K562 (cell line): ENCODE results near the gene LRRC8C. TPM values are rescaled to one million over a fixed set of nuclear protein-coding genes. Genes with fewer than 3 reads are reported as not detected.

Experiments used
- ATAC-seq: fragments of 200-7000 bp; cut with Tn5 transposase; 3 replicates; pipeline ENCODE4 v1.9.1; 2020; ENCODE audit warnings: moderate library complexity
- BruUV-seq: library from RNA; stranded (reverse); fragments of 400-500 nt; replicated peaks from 2 replicates; lab custom pipeline; 2021; lab: Mats Ljungman, UMichigan
- CTCF ChIA-PET: fragments of 300-600 bp; formaldehyde crosslinking; extraction: SDS; loops from one replicate; lab custom pipeline; 2021; ENCODE audit warnings: low intra/inter-chr PET ratio; lab: Yijun Ruan, JAX
- POLR2A ChIA-PET: fragments of 300-600, 350-650 bp; sonication (Branson Sonifier 250); formaldehyde crosslinking; extraction: SDS; loops from one replicate; lab custom pipeline; 2021; ENCODE audit warnings: antibody characterized with exemption, inconsistent platforms; lab: Yijun Ruan, JAX
- DNase-seq, 4 experiments: peaks; one replicate each; pipeline versions ENCODE4 v3.0.0 to v3.0.0-alpha.2; 2011 to 2018; ENCODE audit warnings: low spot score in 3 of 4, mixed read lengths in 3 of 4; ENCODE audit errors: extremely low read depth in 1 of 4
- FAIRE-seq: peaks from 2 replicates; lab custom pipeline; 2011; peaks lifted over from hg19 to GRCh38; lab: Jason Lieb, UNC
- H2AFZ ChIP-seq: 2 replicates; pipeline ENCODE4 v1.6.0; 2011; ENCODE audit warnings: low read depth, low read length, control low read depth, inconsistent platforms
- H3K27ac ChIP-seq: fragments of 200-600 bp; 3 replicates; pipeline ENCODE4 v1.8.0; 2011; ENCODE audit warnings: low read depth, mild to moderate bottlenecking, control low read depth, inconsistent platforms, low read length, moderate library complexity, mixed read lengths; ENCODE audit errors: extremely low read depth
- H3K27me3 ChIP-seq, 2 experiments: fragments of 300-600 bp in 1 of 2; 2 replicates in 1 of 2; 3 replicates in 1 of 2; pipeline versions ENCODE4 v1.6.0 to v1.8.0; 2011; ENCODE audit warnings: inconsistent platforms in 2 of 2, low read length in 2 of 2, mild to moderate bottlenecking in 1 of 2, mixed read lengths in 1 of 2, moderate library complexity in 1 of 2; ENCODE audit not compliant: control insufficient read depth in 2 of 2, insufficient read depth in 2 of 2
- H3K36me3 ChIP-seq: fragments of 300-600 bp; 3 replicates; pipeline ENCODE4 v1.8.0; 2011; ENCODE audit warnings: mild to moderate bottlenecking, low read length, inconsistent platforms; ENCODE audit not compliant: control insufficient read depth, insufficient read depth
- H3K4me1 ChIP-seq, 2 experiments: fragments of 200-600 bp in 1 of 2; replicated peaks in 1 of 2; 2 replicates in 1 of 2; 3 replicates in 1 of 2; pipeline versions ENCODE4 v1.5.1 to v1.8.0; 2011; ENCODE audit warnings: inconsistent platforms in 2 of 2, low read length in 2 of 2, mild to moderate bottlenecking in 1 of 2, mixed read lengths in 1 of 2, moderate library complexity in 1 of 2; ENCODE audit not compliant: control insufficient read depth in 2 of 2, insufficient read depth in 2 of 2
- H3K4me2 ChIP-seq: 2 replicates; pipeline ENCODE4 v1.6.1; 2011; ENCODE audit warnings: low read length, control low read depth, inconsistent platforms, mixed read lengths; ENCODE audit not compliant: insufficient read depth
- H3K4me3 ChIP-seq: fragments of 200-600 bp; sonication (generic), shearing (Covaris generic); 2 replicates; pipeline ENCODE4 v1.5.1; 2016; ENCODE audit warnings: control low read depth, inconsistent platforms
- H3K79me2 ChIP-seq: fragments of 200-600 bp; 3 replicates; pipeline ENCODE4 v1.8.0; 2011; ENCODE audit warnings: low read length, inconsistent platforms; ENCODE audit not compliant: control insufficient read depth, insufficient read depth
- H3K9ac ChIP-seq, 2 experiments: 2 replicates each; pipeline versions ENCODE4 v1.6.0 to v1.6.1; 2011; ENCODE audit warnings: low read depth in 2 of 2, low read length in 2 of 2, control low read depth in 1 of 2, inconsistent platforms in 1 of 2, mild to moderate bottlenecking in 1 of 2, mixed read lengths in 1 of 2; ENCODE audit not compliant: insufficient read depth in 1 of 2
- H3K9me1 ChIP-seq: one replicate; pipeline ENCODE4 v1.6.0; 2011; ENCODE audit warnings: inconsistent platforms, mild to moderate bottlenecking, low read length, moderate library complexity; ENCODE audit not compliant: control insufficient read depth, insufficient read depth
- H3K9me3 ChIP-seq: replicated peaks from 2 replicates; pipeline ENCODE4 v1.5.1; 2011; ENCODE audit warnings: low read depth, low read length, inconsistent platforms; ENCODE audit not compliant: control insufficient read depth, insufficient read depth
- H4K20me1 ChIP-seq: replicated peaks from 2 replicates; pipeline ENCODE4 v1.6.1; 2011; ENCODE audit warnings: low read length, inconsistent platforms, mixed read lengths; ENCODE audit not compliant: control insufficient read depth, insufficient read depth
- KDM5B ChIP-seq: fragments of 200-600 bp; sonication (generic); IDR thresholded peaks from 2 replicates; pipeline ENCODE4 v1.6.1; 2012; ENCODE audit warnings: low read depth, mild to moderate bottlenecking, moderate library complexity, low read length, control low read depth, inconsistent platforms; ENCODE audit not compliant: insufficient replicate concordance
- WGBS: fragments of 100-300 bp; shearing (Covaris generic); methylation state at CpG from one replicate; pipeline ENCODE4 v1.1.6; 2016; ENCODE audit warnings: low coverage, mixed read lengths; ENCODE audit not compliant: insufficient coverage; ENCODE audit errors: missing lambda C conversion rate; 5-methylcytosine and 5-hydroxymethylcytosine counted together
- in situ Hi-C: fragments of 300-500 bp; cut with MboI; formaldehyde crosslinking; loops from 4 replicates; pipeline ENCODE4 v1.15.0; 2018; ENCODE audit warnings: inconsistent platforms, mixed read lengths
- intact Hi-C: fragments of 100-400 bp; cut with micrococcal nuclease; formaldehyde crosslinking; loops from 2 replicates; pipeline ENCODE4 v1.14.2; 2022
- polyA plus RNA-seq, 8 experiments: library from polyadenylated mRNA; depleted of rRNA in 4 of 8; stranded (reverse) in 5 of 8; unstranded in 3 of 8; fragments of >200 nt; fragmentation: Nextera tagmentation in 2 of 8; fragmentation: Illumina TruSeq in 1 of 8; extraction: Ambion mirVana in 2 of 8; extraction: Trizol in 1 of 8; gene quantifications; 2 replicates each; pipeline versions ENCODE4 v1.2.1 to v1.2.3, GENCODE V29; 2011 to 2014; ENCODE audit warnings: inconsistent platforms in 1 of 8, missing spikeins in 1 of 8
- total RNA-seq, 7 experiments: library from RNA; depleted of rRNA in 6 of 7; stranded (reverse); fragments of >200 nt in 6 of 7; fragmentation: Illumina TruSeq in 2 of 7; extraction: Trizol in 2 of 7; gene quantifications; 2 replicates each; pipeline versions ENCODE4 v1.2.1 to v1.2.3, GENCODE V29; 2011 to 2021; ENCODE audit warnings: low replicate concordance in 1 of 7
- TF ChIP-seq, protein P1 (sequence below): fragments of 450-650 bp; IDR thresholded peaks from 2 replicates; pipeline ENCODE4 v1.6.1; 2018; ENCODE audit not compliant: partially characterized antibody

The LRRC8C gene
- total and polyA plus RNA-seq, 9 of the 15 experiments (the other 6 are each of a cell fraction or from before 2014, with no cell fraction given), result 1.00 to 12.5 (median 4.5) TPM

GRCh38 chr1:89761901-89762300 lies 129.0 kb downstream of the LRRC8C start:
- Histone ChIP-seq H2AFZ (no peak overlapping the region), H3K36me3 (no peaks in the 10 kb centered on the region), H3K9me3 (no peaks in the 10 kb centered on the region), H3K79me2 (no peaks in the 10 kb centered on the region), H4K20me1 (no peaks in the 10 kb centered on the region)
- 93% methylated on average over 3 of the region's 3 CpGs for WGBS
- CTCF ChIA-PET, result interaction anchor here (3.2 kb wide), 1 partner anchor 129 kb away, joined by 29 read pairs; the partner anchor contains the start of gene LRRC8C
- POLR2A ChIA-PET, result interaction anchor here (0.7 kb wide), 1 partner anchor 122 kb away, joined by 3 read pairs; no protein-coding TSS in a partner anchor
- TF ChIP-seq KDM5B, result no peak
- TF ChIP-seq, protein P1, sequence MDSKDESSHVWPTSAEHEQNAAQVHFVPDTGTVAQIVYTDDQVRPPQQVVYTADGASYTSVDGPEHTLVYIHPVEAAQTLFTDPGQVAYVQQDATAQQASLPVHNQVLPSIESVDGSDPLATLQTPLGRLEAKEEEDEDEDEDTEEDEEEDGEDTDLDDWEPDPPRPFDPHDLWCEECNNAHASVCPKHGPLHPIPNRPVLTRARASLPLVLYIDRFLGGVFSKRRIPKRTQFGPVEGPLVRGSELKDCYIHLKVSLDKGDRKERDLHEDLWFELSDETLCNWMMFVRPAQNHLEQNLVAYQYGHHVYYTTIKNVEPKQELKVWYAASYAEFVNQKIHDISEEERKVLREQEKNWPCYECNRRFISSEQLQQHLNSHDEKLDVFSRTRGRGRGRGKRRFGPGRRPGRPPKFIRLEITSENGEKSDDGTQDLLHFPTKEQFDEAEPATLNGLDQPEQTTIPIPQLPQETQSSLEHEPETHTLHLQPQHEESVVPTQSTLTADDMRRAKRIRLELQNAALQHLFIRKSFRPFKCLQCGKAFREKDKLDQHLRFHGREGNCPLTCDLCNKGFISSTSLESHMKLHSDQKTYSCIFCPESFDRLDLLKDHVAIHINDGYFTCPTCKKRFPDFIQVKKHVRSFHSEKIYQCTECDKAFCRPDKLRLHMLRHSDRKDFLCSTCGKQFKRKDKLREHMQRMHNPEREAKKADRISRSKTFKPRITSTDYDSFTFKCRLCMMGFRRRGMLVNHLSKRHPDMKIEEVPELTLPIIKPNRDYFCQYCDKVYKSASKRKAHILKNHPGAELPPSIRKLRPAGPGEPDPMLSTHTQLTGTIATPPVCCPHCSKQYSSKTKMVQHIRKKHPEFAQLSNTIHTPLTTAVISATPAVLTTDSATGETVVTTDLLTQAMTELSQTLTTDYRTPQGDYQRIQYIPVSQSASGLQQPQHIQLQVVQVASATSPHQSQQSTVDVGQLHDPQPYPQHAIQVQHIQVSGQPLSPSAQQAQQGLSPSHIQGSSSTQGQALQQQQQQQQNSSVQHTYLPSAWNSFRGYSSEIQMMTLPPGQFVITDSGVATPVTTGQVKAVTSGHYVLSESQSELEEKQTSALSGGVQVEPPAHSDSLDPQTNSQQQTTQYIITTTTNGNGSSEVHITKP, result no peak
- TF ChIP-seq, all 486 proteins: peak for 0
- Histone ChIP-seq H3K27me3 (no peaks in the 10 kb centered on the region; a peak in 1 of 5 replicates), H3K4me3 (no peak overlapping the region), H3K27ac (no peak overlapping the region), H3K9me1 (no peaks in the 10 kb centered on the region), H3K9ac (no peak overlapping the region), H3K4me1 (peaks cover 15 to 17% of the 10 kb centered on the region in 2 experiments), H3K4me2 (no peak overlapping the region)
- no peak for FAIRE-seq
- no peak for ATAC-seq
- in situ Hi-C loops (loop anchor here (5.0 to 10.0 kb wide), 2 partner anchors 130 to 277 kb away; partner anchors contain the start of gene LRRC8C), intact Hi-C loops (loop anchor here (2.0 to 5.0 kb wide), 2 partner anchors 41 to 60 kb away; no protein-coding TSS in a partner anchor)
- DNase-seq, result no peak
- no TSS peak for BruUV-seq
